Medulla oblongata (tissue), 1 donor: Measurements from ENCODE around the gene EMP1.

Experiments
- DNase-seq: peaks from one replicate; pipeline ENCODE4 v3.0.0-alpha.2; 2015; ENCODE audit errors: extremely low spot score

Gene EMP1

GRCh38 chr12:13222076-13222475 lies 25.6 kb downstream of the EMP1 start:
- DNase-seq = no peak

GRCh38 chr12:13223179-13223804 lies 26.8 kb downstream of the EMP1 start:
- no peak for DNase-seq

DNA sequence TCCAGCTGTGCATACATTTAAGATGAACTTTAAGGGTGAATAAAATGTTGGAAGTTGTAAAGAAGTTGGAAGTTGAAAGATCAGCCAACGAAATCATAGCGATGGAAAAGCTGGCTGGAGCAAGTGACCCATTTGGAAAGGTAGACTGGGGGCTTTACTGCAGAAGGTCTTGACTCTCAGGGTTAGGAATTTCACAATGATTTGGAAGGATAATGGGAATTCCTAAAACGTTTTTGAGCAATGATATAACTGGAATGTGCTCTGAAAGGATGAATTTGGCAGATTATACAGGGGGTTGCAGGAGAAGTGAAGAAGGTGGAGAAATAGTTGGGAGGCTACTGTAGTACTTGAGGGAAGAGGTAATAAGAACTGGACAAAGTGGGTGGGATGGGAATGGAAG lies 27.4 kb downstream of the EMP1 start:
- DNase-seq = no peak

GRCh38 chr12:13227191-13227590 lies 30.7 kb downstream of the EMP1 start:
- DNase-seq = no peak

GRCh38 chr12:13228579-13228978 lies 32.1 kb downstream of the EMP1 start:
- DNase-seq = no peak

- no peak for DNase-seq
Measured at GRCh38 chr12:13229504-13229903, 33.0 kb downstream of the EMP1 start.

GRCh38 chr12:13230500-13230899 lies 34.0 kb downstream of the EMP1 start:
- no peak for DNase-seq

GRCh38 chr12:13233830-13234641 lies 37.5 kb downstream of the EMP1 start:
- DNase-seq = peak; percentile 21

DNA sequence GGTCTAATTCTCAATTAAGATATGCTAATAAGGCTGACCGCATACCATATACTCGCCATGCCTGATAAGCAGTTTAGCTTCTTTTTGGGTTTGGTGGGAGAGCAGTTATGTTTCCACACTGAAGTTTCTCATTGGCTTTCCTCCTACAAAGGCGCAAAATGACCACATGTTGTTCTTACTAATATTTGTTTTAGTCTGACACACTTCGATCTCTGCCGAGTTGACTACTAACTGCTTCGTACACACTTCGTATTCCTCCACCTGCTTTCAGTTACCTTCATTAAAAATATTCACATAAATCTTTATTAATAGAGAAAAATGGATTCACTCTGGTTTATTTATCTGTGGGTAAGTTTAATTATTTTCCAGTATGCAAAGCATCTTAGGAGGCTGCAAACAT lies 41.7 kb downstream of the EMP1 start:
- no peak for DNase-seq

DNA sequence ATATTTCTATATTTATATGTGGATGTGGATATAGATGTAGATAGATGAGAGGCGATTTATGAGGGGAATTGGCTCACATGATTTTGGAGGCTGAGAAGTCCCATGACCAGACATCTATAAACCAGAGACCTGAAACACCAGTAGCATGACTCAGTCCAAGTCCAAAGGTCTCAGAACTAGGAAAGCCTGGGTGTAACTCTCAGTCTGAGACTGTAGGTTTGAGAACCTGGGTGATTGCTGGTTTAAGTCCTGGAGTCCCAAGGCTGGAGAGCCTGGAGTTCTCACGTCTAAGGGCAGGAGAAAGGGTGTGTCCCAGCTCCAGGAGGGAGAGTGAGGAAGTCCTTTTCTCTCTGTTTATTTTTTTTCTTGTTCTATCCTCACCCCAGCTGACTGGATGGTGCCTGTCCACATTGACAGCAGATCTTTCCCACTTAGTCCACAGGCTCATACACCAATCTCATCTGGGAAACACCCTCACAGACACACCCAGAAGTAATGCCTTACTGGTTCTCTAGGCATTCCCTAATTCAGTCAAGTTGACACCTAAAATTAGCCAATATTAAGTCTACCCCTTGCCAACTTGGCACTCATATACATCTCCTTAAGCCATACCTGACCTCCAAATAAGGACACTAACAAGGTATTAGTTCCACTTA lies 45.4 kb downstream of the EMP1 start:
- DNase-seq = no peak

- no peak for DNase-seq
Measured at GRCh38 chr12:13242936-13243335, 46.4 kb downstream of the EMP1 start.

- DNase-seq = no peak
Measured at GRCh38 chr12:13243516-13244070, 47.1 kb downstream of the EMP1 start.

DNA sequence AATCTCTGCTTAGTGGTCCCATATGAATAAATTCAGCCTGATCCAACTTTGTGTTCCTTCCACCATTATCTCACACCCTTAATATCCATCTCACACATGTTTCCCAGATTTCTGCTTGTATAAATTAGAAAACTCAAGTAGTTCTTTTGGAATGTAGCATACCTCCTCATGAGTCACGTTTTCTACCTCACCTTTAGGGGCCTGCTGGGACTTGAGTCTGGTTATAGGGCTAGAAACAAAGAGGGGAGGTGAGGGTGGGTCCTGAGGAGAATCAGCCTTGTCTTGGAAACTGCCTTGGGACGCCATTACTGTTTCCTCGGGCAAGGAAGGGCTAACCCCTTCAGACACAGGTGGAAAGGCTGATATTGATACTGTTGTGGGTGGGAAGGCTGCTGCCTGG lies 51.1 kb downstream of the EMP1 start:
- DNase-seq = no peak

- DNase-seq = no peak
Measured at GRCh38 chr12:13248964-13249363, 52.4 kb downstream of the EMP1 start.

DNA sequence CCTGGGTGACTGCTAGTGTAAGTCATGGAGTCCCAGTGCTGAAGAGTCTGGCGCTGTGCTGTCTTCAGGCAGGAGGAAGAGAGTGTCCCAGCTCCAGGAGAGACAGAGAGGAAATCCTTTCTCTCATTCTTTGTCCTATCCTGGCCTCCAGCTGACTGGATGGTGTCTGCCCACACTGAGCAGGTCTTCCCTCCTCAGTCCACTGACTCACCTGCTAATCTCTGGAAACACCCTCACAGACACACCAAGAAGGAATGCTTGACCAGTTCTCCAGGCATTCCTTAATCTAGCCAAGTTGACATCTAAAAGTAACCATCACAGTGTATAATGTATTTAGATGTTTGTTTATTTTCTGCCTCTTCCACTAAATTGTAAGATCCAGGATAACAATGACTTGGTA lies 53.9 kb downstream of the EMP1 start:
- no peak for DNase-seq

- no peak for DNase-seq
Measured at GRCh38 chr12:13251521-13251920, 55.0 kb downstream of the EMP1 start.

DNA sequence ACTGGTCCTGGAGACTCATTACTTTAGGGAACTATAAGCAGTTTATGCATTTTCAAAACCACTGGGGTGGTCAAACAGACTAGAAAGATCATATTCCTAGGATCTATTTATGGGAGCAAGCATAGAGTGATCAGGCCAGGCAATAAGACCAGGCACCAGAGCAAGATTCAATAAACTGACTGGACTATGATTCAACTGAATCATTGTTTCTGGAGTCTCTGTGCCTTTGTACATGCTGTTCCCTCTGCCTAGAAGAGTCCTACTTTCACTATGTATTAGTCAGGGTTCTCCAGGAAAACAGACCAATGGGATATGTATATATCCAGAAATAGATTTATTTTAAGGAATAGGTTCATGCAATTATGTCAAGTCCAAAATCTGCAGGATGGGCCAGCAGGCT lies 55.5 kb downstream of the EMP1 start:
- DNase-seq = no peak

DNA sequence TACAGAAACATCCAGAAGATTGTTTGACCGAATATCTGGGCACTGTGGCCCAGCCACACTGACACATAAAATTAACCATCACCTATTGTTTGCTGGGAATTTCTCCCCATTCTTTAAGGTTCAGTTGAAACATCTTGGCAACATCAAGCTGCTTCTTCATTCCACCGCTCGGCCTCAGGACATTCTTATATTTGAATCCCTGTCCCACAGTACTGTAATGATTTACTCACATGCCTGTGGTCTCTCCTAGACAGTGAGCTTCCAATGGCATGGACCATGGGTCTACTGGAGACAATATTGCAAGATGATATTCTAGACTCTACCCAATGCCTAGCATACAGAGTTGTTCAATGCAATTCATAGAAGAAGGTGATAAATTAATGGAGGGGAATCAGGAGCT lies 56.1 kb downstream of the EMP1 start:
- no peak for DNase-seq

GRCh38 chr12:13253966-13254760 lies 57.6 kb downstream of the EMP1 start:
- no peak for DNase-seq

GRCh38 chr12:13255792-13256691 lies 59.5 kb downstream of the EMP1 start:
- peak; percentile 99 for DNase-seq

- no peak for DNase-seq
Measured at GRCh38 chr12:13256692-13257045, 60.1 kb downstream of the EMP1 start.
